ENCODE data around the gene SHC4.

DNA sequence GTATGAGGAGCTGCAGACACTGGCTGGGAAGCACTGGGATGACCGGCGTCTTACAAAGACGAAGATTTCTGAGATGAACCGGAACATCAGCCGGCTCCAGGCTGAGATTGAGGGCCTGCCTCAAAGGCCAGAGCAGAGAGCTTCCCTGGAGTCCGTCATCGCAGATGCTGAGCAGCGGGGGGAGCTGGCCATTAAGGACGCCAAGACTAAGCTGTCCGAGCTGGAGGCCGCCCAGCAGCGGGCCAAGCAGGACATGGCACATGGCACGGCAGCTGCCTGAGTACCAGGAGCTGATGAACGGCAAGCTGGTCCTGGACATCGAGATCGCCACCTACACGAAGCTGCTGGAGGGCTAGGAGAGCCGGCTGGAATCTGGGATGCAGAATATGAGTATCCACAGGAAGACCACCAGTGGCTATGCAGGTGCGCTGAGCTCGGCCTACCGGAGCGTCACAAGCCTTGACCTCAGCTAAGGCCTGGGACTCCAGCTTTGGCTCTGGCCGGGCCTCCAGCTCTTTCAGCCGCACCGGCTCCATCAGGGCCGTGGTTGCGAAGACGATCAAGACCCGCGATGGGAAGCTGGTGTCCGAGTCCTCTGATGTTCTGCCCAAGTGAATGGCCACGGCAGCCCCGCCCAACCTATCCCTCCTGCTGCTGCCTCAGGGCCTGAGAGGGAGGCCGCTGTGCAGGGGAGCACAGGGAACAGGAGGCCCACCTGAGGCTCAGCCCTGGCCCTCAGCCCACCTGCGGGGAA is 9.2 kb upstream of the SHC4 start:
- TF ChIP-seq, protein P1, sequence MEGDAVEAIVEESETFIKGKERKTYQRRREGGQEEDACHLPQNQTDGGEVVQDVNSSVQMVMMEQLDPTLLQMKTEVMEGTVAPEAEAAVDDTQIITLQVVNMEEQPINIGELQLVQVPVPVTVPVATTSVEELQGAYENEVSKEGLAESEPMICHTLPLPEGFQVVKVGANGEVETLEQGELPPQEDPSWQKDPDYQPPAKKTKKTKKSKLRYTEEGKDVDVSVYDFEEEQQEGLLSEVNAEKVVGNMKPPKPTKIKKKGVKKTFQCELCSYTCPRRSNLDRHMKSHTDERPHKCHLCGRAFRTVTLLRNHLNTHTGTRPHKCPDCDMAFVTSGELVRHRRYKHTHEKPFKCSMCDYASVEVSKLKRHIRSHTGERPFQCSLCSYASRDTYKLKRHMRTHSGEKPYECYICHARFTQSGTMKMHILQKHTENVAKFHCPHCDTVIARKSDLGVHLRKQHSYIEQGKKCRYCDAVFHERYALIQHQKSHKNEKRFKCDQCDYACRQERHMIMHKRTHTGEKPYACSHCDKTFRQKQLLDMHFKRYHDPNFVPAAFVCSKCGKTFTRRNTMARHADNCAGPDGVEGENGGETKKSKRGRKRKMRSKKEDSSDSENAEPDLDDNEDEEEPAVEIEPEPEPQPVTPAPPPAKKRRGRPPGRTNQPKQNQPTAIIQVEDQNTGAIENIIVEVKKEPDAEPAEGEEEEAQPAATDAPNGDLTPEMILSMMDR (IDR thresholded peaks at IDR 0.05) = no peak
- no peak for TF ChIP-seq EZH2phosphoT487 (IDR thresholded peaks at IDR 0.05)
